ENCODE data around the gene SOX21. TPM values are rescaled to one million over a fixed set of nuclear protein-coding genes. Genes with fewer than 3 reads are reported as not detected.

Gene SOX21
- total RNA-seq, 1 experiment from 2014 or later = not detected

DNA sequence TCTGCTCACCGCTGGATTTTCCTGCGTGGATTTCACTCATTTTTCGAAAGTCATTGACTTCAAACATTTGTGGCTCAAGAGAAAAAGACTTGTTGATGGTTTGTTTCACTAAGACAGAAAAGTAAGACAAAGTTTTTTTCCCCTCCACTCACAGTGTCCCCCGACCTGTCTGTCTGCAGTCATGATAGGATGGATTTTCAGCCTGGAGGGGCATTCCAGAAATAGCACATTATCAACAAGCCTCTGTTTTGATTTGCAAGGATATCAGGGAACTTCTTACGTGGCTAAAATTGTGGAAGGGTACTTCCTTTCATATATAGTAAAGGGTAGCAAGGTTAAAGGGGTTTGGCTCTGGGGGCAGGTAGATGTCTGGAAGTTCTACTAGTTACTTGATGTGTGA is 11.8 kb downstream of the SOX21 start:
- no TSS peak for BruUV-seq (replicated peaks)
- intact Hi-C loops (cut with micrococcal nuclease) = no loop called here
- POLR2A ChIA-PET = no interaction called here
- Mint-ChIP-seq H3K36me3 (ENCODE audit: insufficient read depth, unreplicated experiment) (no peaks in the 10 kb centered on the region), H3K4me1 (ENCODE audit: insufficient read depth, unreplicated experiment) (peaks cover 6% of the 10 kb centered on the region), H3K9me3 (ENCODE audit: unreplicated experiment) (peaks cover 8% of the 10 kb centered on the region), H3K4me3 (ENCODE audit: unreplicated experiment) (no peak overlapping the region), H3K27me3 (ENCODE audit: insufficient read depth, unreplicated experiment) (peaks cover 11% of the 10 kb centered on the region), H3K27ac (ENCODE audit: low read depth, unreplicated experiment) (no peak overlapping the region)
- DNase-seq (ENCODE audit: unreplicated experiment) = no peak
- TF ChIP-seq, protein P1, sequence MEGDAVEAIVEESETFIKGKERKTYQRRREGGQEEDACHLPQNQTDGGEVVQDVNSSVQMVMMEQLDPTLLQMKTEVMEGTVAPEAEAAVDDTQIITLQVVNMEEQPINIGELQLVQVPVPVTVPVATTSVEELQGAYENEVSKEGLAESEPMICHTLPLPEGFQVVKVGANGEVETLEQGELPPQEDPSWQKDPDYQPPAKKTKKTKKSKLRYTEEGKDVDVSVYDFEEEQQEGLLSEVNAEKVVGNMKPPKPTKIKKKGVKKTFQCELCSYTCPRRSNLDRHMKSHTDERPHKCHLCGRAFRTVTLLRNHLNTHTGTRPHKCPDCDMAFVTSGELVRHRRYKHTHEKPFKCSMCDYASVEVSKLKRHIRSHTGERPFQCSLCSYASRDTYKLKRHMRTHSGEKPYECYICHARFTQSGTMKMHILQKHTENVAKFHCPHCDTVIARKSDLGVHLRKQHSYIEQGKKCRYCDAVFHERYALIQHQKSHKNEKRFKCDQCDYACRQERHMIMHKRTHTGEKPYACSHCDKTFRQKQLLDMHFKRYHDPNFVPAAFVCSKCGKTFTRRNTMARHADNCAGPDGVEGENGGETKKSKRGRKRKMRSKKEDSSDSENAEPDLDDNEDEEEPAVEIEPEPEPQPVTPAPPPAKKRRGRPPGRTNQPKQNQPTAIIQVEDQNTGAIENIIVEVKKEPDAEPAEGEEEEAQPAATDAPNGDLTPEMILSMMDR (IDR thresholded peaks at IDR 0.05; ENCODE audit: unreplicated experiment) = no peak
- CTCF ChIA-PET = interaction anchor here (0.6 to 1.2 kb wide), 3 partner anchors 13 to 26 kb away, joined by 3 to 4 read pairs (median 3); no protein-coding TSS in a partner anchor

DNA sequence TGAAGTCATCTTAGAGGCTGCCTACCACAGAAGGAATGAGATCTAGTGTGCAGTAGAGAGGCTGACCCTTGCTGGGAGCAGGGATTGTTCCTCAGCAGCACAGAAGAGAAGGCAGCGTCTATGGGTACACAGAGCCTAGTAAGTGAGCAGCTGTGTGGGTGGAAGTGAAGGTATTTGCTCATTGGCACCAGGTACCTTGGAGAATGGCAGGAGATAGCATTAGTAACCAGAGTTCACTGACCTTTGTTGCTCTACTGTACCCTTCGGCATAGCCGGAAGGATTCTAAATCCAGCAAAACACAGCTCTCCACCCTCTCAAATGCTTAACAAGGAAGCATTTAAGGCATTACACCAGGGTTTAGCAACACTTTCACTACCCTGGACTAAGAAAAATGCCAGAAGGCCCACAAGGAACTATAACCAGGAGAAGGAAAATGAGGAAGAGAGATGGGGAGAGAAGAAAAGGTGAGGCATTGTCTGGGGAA is 12.3 kb downstream of the SOX21 start:
- TF ChIP-seq, protein P1 (IDR thresholded peaks at IDR 0.05; ENCODE audit: unreplicated experiment) = no peak
- H3K4me1 Mint-ChIP-seq (ENCODE audit: insufficient read depth, unreplicated experiment) = peaks cover 6% of the 10 kb centered on the region
- CTCF ChIA-PET = interaction anchor here (1.0 to 1.2 kb wide), 2 partner anchors 17 to 26 kb away, joined by 3 to 4 read pairs; no protein-coding TSS in a partner anchor
- POLR2A ChIA-PET = no interaction called here
- H3K27me3 Mint-ChIP-seq (ENCODE audit: insufficient read depth, unreplicated experiment) = peaks cover 11% of the 10 kb centered on the region
- peaks cover 8% of the 10 kb centered on the region for H3K9me3 Mint-ChIP-seq (ENCODE audit: unreplicated experiment)
- DNase-seq (ENCODE audit: unreplicated experiment) = no peak
- no peak overlapping the region for H3K4me3 Mint-ChIP-seq (ENCODE audit: unreplicated experiment)
- H3K36me3 Mint-ChIP-seq (ENCODE audit: insufficient read depth, unreplicated experiment) = no peaks in the 10 kb centered on the region
- no peak overlapping the region for H3K27ac Mint-ChIP-seq (ENCODE audit: low read depth, unreplicated experiment)
- intact Hi-C loops (cut with micrococcal nuclease) = no loop called here
- BruUV-seq (replicated peaks) = no TSS peak

DNA sequence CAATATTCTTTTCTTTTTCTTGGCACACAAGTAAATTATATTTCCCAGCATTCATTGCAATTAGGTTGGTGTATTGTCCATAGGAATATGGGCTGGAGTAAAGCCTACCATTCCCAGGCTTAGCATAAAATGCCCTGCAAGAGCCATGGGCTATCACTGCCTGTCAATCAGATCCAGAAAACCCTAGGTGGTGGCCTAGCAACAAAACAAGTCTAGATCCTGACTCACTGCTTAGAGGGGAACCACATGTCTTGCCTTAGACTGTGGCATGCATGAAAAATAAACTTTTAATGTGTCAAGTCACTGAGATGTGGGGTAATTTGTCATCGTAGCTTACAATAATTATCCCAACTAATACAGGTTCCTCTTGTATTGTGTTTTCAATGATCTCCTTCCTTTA is 16.2 kb downstream of the SOX21 start:
- Mint-ChIP-seq H3K9me3 (ENCODE audit: unreplicated experiment) (no peaks in the 10 kb centered on the region), H3K4me3 (ENCODE audit: unreplicated experiment) (no peak overlapping the region), H3K27me3 (ENCODE audit: insufficient read depth, unreplicated experiment) (no peaks in the 10 kb centered on the region), H3K27ac (ENCODE audit: low read depth, unreplicated experiment) (no peak overlapping the region), H3K36me3 (ENCODE audit: insufficient read depth, unreplicated experiment) (no peaks in the 10 kb centered on the region), H3K4me1 (ENCODE audit: insufficient read depth, unreplicated experiment) (no peaks in the 10 kb centered on the region)
- DNase-seq (ENCODE audit: unreplicated experiment) = no peak
- TF ChIP-seq, protein P1 (IDR thresholded peaks at IDR 0.05; ENCODE audit: unreplicated experiment) = no peak
- no TSS peak for BruUV-seq (replicated peaks)
- CTCF ChIA-PET = interaction anchor here (0.6 to 1.2 kb wide), 2 partner anchors 22 to 1757 kb away, joined by 3 to 4 read pairs; no protein-coding TSS in a partner anchor
- POLR2A ChIA-PET = no interaction called here
- intact Hi-C loops (cut with micrococcal nuclease) = no loop called here

DNA sequence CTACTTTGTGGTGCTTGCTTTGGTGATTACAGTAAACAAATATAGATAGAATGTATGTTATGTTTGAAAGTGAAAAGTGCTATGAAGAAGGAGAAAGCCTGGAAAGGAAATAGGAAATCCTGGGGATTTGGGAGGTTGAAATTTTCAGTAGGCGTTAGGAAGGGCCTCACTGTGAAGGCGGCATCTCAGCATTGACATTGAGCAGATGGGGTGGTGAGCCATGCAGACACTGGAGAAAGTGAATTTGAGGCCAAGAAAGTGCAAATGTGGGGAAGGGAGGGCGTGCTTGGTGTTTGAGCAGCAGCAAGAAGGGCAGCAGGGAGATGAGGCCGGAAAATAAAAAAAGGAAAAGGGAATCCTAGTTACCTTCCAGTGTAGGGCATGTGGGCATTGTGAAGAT is 20.3 kb downstream of the SOX21 start:
- H3K9me3 Mint-ChIP-seq (ENCODE audit: unreplicated experiment) = no peaks in the 10 kb centered on the region
- H3K27me3 Mint-ChIP-seq (ENCODE audit: insufficient read depth, unreplicated experiment) = no peaks in the 10 kb centered on the region
- no peak overlapping the region for H3K4me3 Mint-ChIP-seq (ENCODE audit: unreplicated experiment)
- TF ChIP-seq, protein P1 (IDR thresholded peaks at IDR 0.05; ENCODE audit: unreplicated experiment) = no peak
- POLR2A ChIA-PET = no interaction called here
- no peak for DNase-seq (ENCODE audit: unreplicated experiment)
- H3K4me1 Mint-ChIP-seq (ENCODE audit: insufficient read depth, unreplicated experiment) = no peaks in the 10 kb centered on the region
- no peak overlapping the region for H3K27ac Mint-ChIP-seq (ENCODE audit: low read depth, unreplicated experiment)
- no TSS peak for BruUV-seq (replicated peaks)
- CTCF ChIA-PET = no interaction called here
- intact Hi-C loops (cut with micrococcal nuclease) = no loop called here
- no peaks in the 10 kb centered on the region for H3K36me3 Mint-ChIP-seq (ENCODE audit: insufficient read depth, unreplicated experiment)
